ENCODE data around the gene PNLIPRP3.

The PNLIPRP3 gene

GRCh38 chr10:116421815-116422214 is 5.8 kb upstream of the PNLIPRP3 start (continued):
- TF ChIP-seq POU6F1 (CRISPR knock-in tag; IDR thresholded peaks at IDR 0.05; ENCODE audit: borderline replicate concordance, low read depth): no peak

GRCh38 chr10:116429288-116429977 is 1.8 kb downstream of the PNLIPRP3 start:
- TF ChIP-seq ZFP30 (CRISPR knock-in tag; IDR thresholded peaks at IDR 0.05) (no peak), ISL1 (CRISPR knock-in tag; IDR thresholded peaks at IDR 0.05) (no peak), POU6F1 (CRISPR knock-in tag; IDR thresholded peaks at IDR 0.05; ENCODE audit: borderline replicate concordance, low read depth) (no peak), ZNF565 (CRISPR knock-in tag; conservative IDR thresholded peaks at IDR 0.05; ENCODE audit: low read depth) (no peak), SNAI2 (CRISPR knock-in tag; IDR thresholded peaks at IDR 0.05) (no peak), CSRNP3 (CRISPR knock-in tag; IDR thresholded peaks at IDR 0.05) (no peak), ARNTL (CRISPR knock-in tag; IDR thresholded peaks at IDR 0.05; ENCODE audit: borderline replicate concordance, low read depth) (no peak), ZNF70 (CRISPR knock-in tag; IDR thresholded peaks at IDR 0.05) (no peak), ESRRG (CRISPR knock-in tag; IDR thresholded peaks at IDR 0.05) (no peak), BACH2 (CRISPR knock-in tag; IDR thresholded peaks at IDR 0.05; ENCODE audit: borderline replicate concordance) (no peak), TSHZ2 (CRISPR knock-in tag; IDR thresholded peaks at IDR 0.05) (no peak), PPARA (CRISPR knock-in tag; IDR thresholded peaks at IDR 0.05; ENCODE audit: borderline replicate concordance) (no peak), GLIS3 (CRISPR knock-in tag; IDR thresholded peaks at IDR 0.05) (no peak), ZC3H10 (CRISPR knock-in tag; IDR thresholded peaks at IDR 0.05) (no peak), CREB5 (CRISPR knock-in tag; IDR thresholded peaks at IDR 0.05; ENCODE audit: low read depth) (no peak), TCF4 (CRISPR knock-in tag; IDR thresholded peaks at IDR 0.05; ENCODE audit: borderline replicate concordance) (no peak), OSR1 (CRISPR knock-in tag; IDR thresholded peaks at IDR 0.05) (no peak), ZFP3 (CRISPR knock-in tag; IDR thresholded peaks at IDR 0.05) (no peak)
- ATAC-seq: no peak

- TF ChIP-seq TSHZ2 (CRISPR knock-in tag; IDR thresholded peaks at IDR 0.05) (no peak), ZFP30 (CRISPR knock-in tag; IDR thresholded peaks at IDR 0.05) (no peak)
- no peak for ATAC-seq
These were observed 2.6 kb downstream of the PNLIPRP3 start for GRCh38 chr10:116430288-116430687.

Measured in SK-N-SH treated with all-trans-retinoic acid at 6 μM for 48 hours (cell line).